K562 (cell line): ENCODE measurements around the gene LCTL. TPM values are rescaled to one million over a fixed set of nuclear protein-coding genes. Genes with fewer than 3 reads are reported as not detected.

Experiments
- CBFA2T3 ChIP-seq: fragments of 450-650 bp; IDR thresholded peaks from 2 replicates; pipeline ENCODE4 v1.6.1; 2017
- CEBPG ChIP-seq, 3 experiments: fragments of 200-800 bp in 1 of 3; sonication (Bioruptor generic) in 1 of 3; sonication (generic) in 1 of 3; formaldehyde crosslinking in 1 of 3; IDR thresholded peaks in 2 of 3; conservative IDR thresholded peaks in 1 of 3; 2 replicates each; pipeline versions ENCODE4 v1.6.1 to v1.8.0; 2016 to 2022; ENCODE audit warnings: missing compliant biosample characterization in 2 of 3, missing genetic modification characterization in 2 of 3, mild to moderate bottlenecking in 1 of 3, missing genetic modification reagents in 1 of 3
- CGGBP1 ChIP-seq: fragments of 250-450 bp; sonication (Bioruptor Pico); IDR thresholded peaks from 2 replicates; pipeline ENCODE4 v1.9.0; 2021; ENCODE audit warnings: mild to moderate bottlenecking
- CHCHD3 ChIP-seq: fragments of 250-450 bp; sonication (Bioruptor Pico); IDR thresholded peaks from 2 replicates; pipeline ENCODE4 v2.1.2; 2022; ENCODE audit warnings: mild to moderate bottlenecking
- ETS1 ChIP-seq: conservative IDR thresholded peaks from 2 replicates; pipeline ENCODE4 v1.6.1; 2011; ENCODE audit warnings: low read depth, mild to moderate bottlenecking, low read length; ENCODE audit not compliant: control insufficient read depth
- GMEB1 ChIP-seq: fragments of 250-450 bp; sonication (Bioruptor Pico); IDR thresholded peaks from 2 replicates; pipeline ENCODE4 v1.4.0; 2020; ENCODE audit warnings: mild to moderate bottlenecking
- KAT7 ChIP-seq: sonication (generic); formaldehyde crosslinking; IDR thresholded peaks from 2 replicates; pipeline ENCODE4 v1.8.0; 2022; ENCODE audit warnings: missing genetic modification reagents, mild to moderate bottlenecking, borderline replicate concordance
- KLF6 ChIP-seq: fragments of 250-450 bp; sonication (Bioruptor Pico); IDR thresholded peaks from 2 replicates; pipeline ENCODE4 v1.4.0; 2020; ENCODE audit warnings: mild to moderate bottlenecking, moderate library complexity, borderline replicate concordance
- MCM5 ChIP-seq: fragments of 450-650 bp; IDR thresholded peaks from 2 replicates; pipeline ENCODE4 v1.6.1; 2016; ENCODE audit warnings: low read depth
- MXD1 ChIP-seq: fragments of 250-450 bp; sonication (Bioruptor Pico); IDR thresholded peaks from 2 replicates; pipeline ENCODE4 v1.8.0; 2021; ENCODE audit warnings: borderline replicate concordance, mild to moderate bottlenecking, moderate library complexity; ENCODE audit not compliant: poor library complexity, severe bottlenecking
- NFYB ChIP-seq: IDR thresholded peaks from 2 replicates; pipeline ENCODE4 v1.6.1; 2011; ENCODE audit warnings: mild to moderate bottlenecking, moderate library complexity; ENCODE audit not compliant: insufficient read length; ENCODE audit errors: extremely low read depth
- NR4A1 ChIP-seq, 2 experiments: fragments of 250-450 bp in 1 of 2; fragments of 450-650 bp in 1 of 2; sonication (Bioruptor Pico) in 1 of 2; IDR thresholded peaks; 2 replicates each; pipeline versions ENCODE4 v1.4.0 to v1.6.1; 2016 to 2020; ENCODE audit warnings: mild to moderate bottlenecking in 2 of 2, missing compliant biosample characterization in 1 of 2, missing genetic modification characterization in 1 of 2, moderate library complexity in 1 of 2
- PKNOX1 ChIP-seq: fragments of 450-650 bp; IDR thresholded peaks from 2 replicates; pipeline ENCODE4 v1.6.1; 2016
- POLR2H ChIP-seq: IDR thresholded peaks from 2 replicates; pipeline ENCODE4 v1.6.1; 2016; ENCODE audit warnings: missing genetic modification characterization, low read depth, mild to moderate bottlenecking, control low read depth, missing compliant biosample characterization, moderate library complexity
- POLR3A ChIP-seq: IDR thresholded peaks from 2 replicates; pipeline ENCODE4 v1.6.1; 2011; ENCODE audit warnings: borderline replicate concordance, mild to moderate bottlenecking, moderate library complexity; ENCODE audit not compliant: insufficient read length, insufficient read depth; ENCODE audit errors: extremely low read depth
- PURB ChIP-seq: sonication (generic); formaldehyde crosslinking; IDR thresholded peaks from 2 replicates; pipeline ENCODE4 v1.9.0; 2021; ENCODE audit warnings: low read depth, mild to moderate bottlenecking, missing genetic modification reagents
- U2AF2 ChIP-seq: fragments of 200-400 bp; formaldehyde crosslinking; optimal IDR thresholded peaks from 2 replicates; pipeline ENCODE3; 2017; ENCODE audit warnings: low read depth, mild to moderate bottlenecking, low read length
- USF2 ChIP-seq: sonication (generic); formaldehyde crosslinking; IDR thresholded peaks from 2 replicates; pipeline ENCODE4 v1.5.0; 2020; ENCODE audit warnings: missing genetic modification reagents
- ZNF3 ChIP-seq: fragments of 250-450 bp; sonication (Bioruptor Pico); IDR thresholded peaks from 2 replicates; pipeline ENCODE4 v1.5.0; 2021; ENCODE audit warnings: mild to moderate bottlenecking, moderate library complexity
- ZNF561 ChIP-seq: fragments of 450-650 bp; formaldehyde crosslinking; conservative IDR thresholded peaks from 2 replicates; pipeline ENCODE4 v1.4.0; 2020; ENCODE audit warnings: mild to moderate bottlenecking, moderate library complexity
- polyA plus RNA-seq, 8 experiments: library from polyadenylated mRNA; depleted of rRNA in 4 of 8; stranded (reverse) in 5 of 8; unstranded in 3 of 8; fragments of >200 nt; fragmentation: Nextera tagmentation in 2 of 8; fragmentation: Illumina TruSeq in 1 of 8; extraction: Ambion mirVana in 2 of 8; extraction: Trizol in 1 of 8; gene quantifications; 2 replicates each; pipeline versions ENCODE4 v1.2.1 to v1.2.3, GENCODE V29; 2011 to 2014; ENCODE audit warnings: inconsistent platforms in 1 of 8, missing spikeins in 1 of 8
- total RNA-seq, 7 experiments: library from RNA; depleted of rRNA in 6 of 7; stranded (reverse); fragments of >200 nt in 6 of 7; fragmentation: Illumina TruSeq in 2 of 7; extraction: Trizol in 2 of 7; gene quantifications; 2 replicates each; pipeline versions ENCODE4 v1.2.1 to v1.2.3, GENCODE V29; 2011 to 2021; ENCODE audit warnings: low replicate concordance in 1 of 7

LCTL gene
- total and polyA plus RNA-seq, 9 of the 15 experiments (the other 6 are each of a cell fraction or from before 2014, with no cell fraction given) = 0.08 to 0.31 (median 0.17) TPM; not detected in 6

GRCh38 chr15:66498501-66499386 is 67.1 kb downstream of the LCTL start (continued):
- TF ChIP-seq NR4A1 (CRISPR knock-in tag; IDR thresholded peaks at IDR 0.05) = no peak
- 0 out of 2 replicates have a peak, but pooled peaks have one; percentile 16 for TF ChIP-seq NR4A1 (tag; IDR thresholded peaks at IDR 0.05)
- no peak for TF ChIP-seq ETS1
- TF ChIP-seq MCM5 = no peak
- no peak for TF ChIP-seq CHCHD3 (CRISPR knock-in tag)
- TF ChIP-seq NFYB = no peak
- no peak for TF ChIP-seq ZNF561 (CRISPR knock-in tag)
- no peak for TF ChIP-seq POLR3A
- TF ChIP-seq USF2 = no peak
- TF ChIP-seq KLF6 (CRISPR knock-in tag) = no peak
- 0 out of 2 replicates have a peak, but pooled peaks have one; percentile 59 for TF ChIP-seq CGGBP1 (CRISPR knock-in tag)
- no peak for TF ChIP-seq PURB (CRISPR knock-in tag)
- no peak for TF ChIP-seq CBFA2T3
- peak; percentile 57 for TF ChIP-seq CEBPG (CRISPR knock-in tag; IDR thresholded peaks at IDR 0.05)
- no peak for TF ChIP-seq CEBPG (tag; conservative IDR thresholded peaks at IDR 0.05 in 1 of 2, IDR thresholded peaks at IDR 0.05 in 1 of 2)
- TF ChIP-seq POLR2H = no peak
- TF ChIP-seq ZNF3 (CRISPR knock-in tag) = no peak
- no peak for TF ChIP-seq U2AF2
- TF ChIP-seq MXD1 (CRISPR knock-in tag) = no peak
- no peak for TF ChIP-seq PKNOX1
- TF ChIP-seq GMEB1 (CRISPR knock-in tag) = no peak
- no peak for TF ChIP-seq KAT7 (CRISPR knock-in tag)
